ENCODE data around the gene SALL2. TPM values are rescaled to one million over a fixed set of nuclear protein-coding genes. Genes with fewer than 3 reads are reported as not detected.
"Not testable (repeated sequence)": the region's sequence is repeated elsewhere in the genome, so short reads cannot be mapped to it uniquely, and the experiment has no call there.

The SALL2 gene
- polyA plus RNA-seq, 1 experiment: 7.2 TPM

DNA sequence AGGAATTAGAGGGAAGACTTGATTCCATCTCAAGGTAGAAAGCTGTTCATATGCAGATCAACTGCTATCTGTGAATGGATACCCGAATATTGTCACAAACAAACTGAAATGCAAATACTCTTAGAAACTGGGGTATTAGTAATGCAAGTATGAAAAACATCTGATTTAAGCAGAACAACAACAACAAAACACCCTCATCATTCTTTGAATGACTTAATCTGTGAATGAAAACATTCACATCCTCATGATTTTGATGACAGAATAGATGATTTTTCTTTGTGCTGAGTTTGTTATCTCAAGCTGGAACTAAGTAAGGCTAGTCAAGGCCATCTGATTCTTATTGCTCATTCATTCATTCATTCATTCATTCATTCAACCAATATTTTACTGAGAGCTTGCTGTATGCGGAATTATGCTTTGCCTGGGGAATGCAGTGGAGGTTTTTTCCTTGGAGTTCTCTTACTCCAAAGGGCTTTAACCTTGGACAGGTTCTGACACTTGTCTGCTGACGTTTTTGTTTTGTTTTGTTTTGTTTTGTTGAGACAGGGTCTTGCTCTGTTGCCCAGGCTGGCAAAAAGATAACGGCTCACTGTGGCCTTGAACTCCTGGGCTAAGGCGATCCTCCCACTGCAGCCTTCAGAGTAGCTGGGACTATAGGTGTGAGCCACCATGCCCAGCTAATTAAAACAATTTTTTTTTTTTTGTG lies 30.4 kb upstream of the SALL2 start:
- H3K4me3 ChIP-seq (ENCODE audit: low read depth, low read length): no peak overlapping the region
- CTCF ChIA-PET: interaction anchor here (0.7 to 3.2 kb wide), 7 partner anchors 19 to 80 kb away, joined by 3 to 19 read pairs (median 4); partner anchors contain the start of gene METTL3

DNA sequence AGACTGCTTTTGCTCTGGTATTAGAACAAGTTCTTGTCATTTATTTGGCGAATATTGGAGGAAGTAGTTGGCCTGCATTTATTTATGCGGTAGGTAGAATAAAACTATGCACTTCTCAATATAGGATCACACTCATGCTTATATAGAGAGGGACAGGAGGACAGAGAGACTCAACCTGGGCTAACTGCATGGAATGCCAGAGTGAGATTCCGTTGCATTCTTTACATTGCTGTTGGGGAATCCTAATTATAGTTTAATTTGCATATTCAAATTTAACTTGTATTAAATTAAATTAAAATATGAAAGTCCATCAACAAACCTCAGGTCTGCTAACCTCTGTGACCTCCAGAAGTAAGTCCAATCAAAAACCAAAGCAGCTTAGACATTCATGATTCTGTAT lies 27.1 kb upstream of the SALL2 start:
- ChIA-PET POLR2A (no interaction called here), CTCF (no interaction called here)
- TF ChIP-seq, protein P1, sequence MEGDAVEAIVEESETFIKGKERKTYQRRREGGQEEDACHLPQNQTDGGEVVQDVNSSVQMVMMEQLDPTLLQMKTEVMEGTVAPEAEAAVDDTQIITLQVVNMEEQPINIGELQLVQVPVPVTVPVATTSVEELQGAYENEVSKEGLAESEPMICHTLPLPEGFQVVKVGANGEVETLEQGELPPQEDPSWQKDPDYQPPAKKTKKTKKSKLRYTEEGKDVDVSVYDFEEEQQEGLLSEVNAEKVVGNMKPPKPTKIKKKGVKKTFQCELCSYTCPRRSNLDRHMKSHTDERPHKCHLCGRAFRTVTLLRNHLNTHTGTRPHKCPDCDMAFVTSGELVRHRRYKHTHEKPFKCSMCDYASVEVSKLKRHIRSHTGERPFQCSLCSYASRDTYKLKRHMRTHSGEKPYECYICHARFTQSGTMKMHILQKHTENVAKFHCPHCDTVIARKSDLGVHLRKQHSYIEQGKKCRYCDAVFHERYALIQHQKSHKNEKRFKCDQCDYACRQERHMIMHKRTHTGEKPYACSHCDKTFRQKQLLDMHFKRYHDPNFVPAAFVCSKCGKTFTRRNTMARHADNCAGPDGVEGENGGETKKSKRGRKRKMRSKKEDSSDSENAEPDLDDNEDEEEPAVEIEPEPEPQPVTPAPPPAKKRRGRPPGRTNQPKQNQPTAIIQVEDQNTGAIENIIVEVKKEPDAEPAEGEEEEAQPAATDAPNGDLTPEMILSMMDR (IDR thresholded peaks at IDR 0.05; ENCODE audit: insufficient read depth, low read depth, low read length): no peak
- Histone ChIP-seq H3K36me3 (ENCODE audit: control insufficient read depth, insufficient read depth, low read length) (no peaks in the 10 kb centered on the region), H3K27me3 (ENCODE audit: control insufficient read depth, insufficient read depth, low read length) (no peaks in the 10 kb centered on the region), H3K4me3 (ENCODE audit: low read depth, low read length) (no peak overlapping the region)
- no peak for DNase-seq (ENCODE audit: low read depth)

More for the DNA sequence above, 30.4 kb upstream of the SALL2 start:
- no peaks in the 10 kb centered on the region for H3K36me3 ChIP-seq (ENCODE audit: control insufficient read depth, insufficient read depth, low read length)
- POLR2A ChIA-PET: no interaction called here
- H3K27me3 ChIP-seq (ENCODE audit: control insufficient read depth, insufficient read depth, low read length): no peaks in the 10 kb centered on the region
- TF ChIP-seq, protein P1 (IDR thresholded peaks at IDR 0.05; ENCODE audit: insufficient read depth, low read depth, low read length): no peak
- DNase-seq (ENCODE audit: low read depth): no peak

DNA sequence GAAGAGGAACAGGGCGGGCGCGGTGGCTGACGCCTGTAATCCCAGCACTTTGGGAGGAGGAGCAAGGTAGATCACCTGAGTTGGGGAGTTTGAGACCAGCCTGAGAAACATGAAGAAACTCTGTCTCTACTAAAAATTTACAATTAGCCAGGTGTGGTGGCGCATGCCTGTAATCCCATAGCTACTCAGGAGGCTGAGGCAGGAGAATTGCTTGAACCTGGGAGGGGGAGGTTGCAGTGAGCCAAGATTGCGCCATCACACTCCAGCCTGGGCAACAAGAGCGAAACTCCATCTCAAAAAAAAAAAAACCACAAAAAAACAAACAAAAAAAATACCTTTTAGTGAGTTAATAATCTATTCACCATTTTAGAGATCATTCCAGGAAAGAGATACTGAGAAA lies 18.4 kb upstream of the SALL2 start:
- H3K36me3 ChIP-seq (ENCODE audit: control insufficient read depth, insufficient read depth, low read length); H3K27me3 ChIP-seq (ENCODE audit: control insufficient read depth, insufficient read depth, low read length); DNase-seq (ENCODE audit: low read depth); CTCF ChIA-PET; H3K4me3 ChIP-seq (ENCODE audit: low read depth, low read length); POLR2A ChIA-PET: not testable (repeated sequence)

DNA sequence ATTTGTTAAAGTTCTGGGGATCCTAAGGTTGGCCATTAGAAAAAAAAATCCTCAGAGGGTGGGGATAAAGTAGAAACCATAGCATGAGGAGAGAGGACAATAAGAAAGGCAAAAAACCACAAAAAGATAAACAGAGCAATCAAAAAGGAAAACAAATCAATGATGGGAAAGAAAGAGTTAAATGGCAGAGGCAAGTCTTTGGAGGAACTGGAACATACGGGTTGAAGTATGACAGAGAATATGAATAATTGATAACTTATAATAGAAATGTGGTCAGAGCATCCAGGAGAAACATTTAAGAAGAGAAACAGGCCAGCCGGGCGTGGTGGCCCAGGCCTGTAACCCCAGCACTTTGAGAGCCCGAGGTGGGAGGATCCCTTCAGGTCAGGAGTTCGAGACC lies 17.8 kb upstream of the SALL2 start:
- H3K4me3 ChIP-seq (ENCODE audit: low read depth, low read length): no peak overlapping the region
- peaks cover 3% of the 10 kb centered on the region; the same call in 1 of the 2 replicates for H3K27me3 ChIP-seq (ENCODE audit: control insufficient read depth, insufficient read depth, low read length)
- POLR2A ChIA-PET: no interaction called here
- TF ChIP-seq, protein P1 (IDR thresholded peaks at IDR 0.05; ENCODE audit: insufficient read depth, low read depth, low read length): no peak
- CTCF ChIA-PET: no interaction called here
- no peaks in the 10 kb centered on the region for H3K36me3 ChIP-seq (ENCODE audit: control insufficient read depth, insufficient read depth, low read length)
- DNase-seq (ENCODE audit: low read depth): no peak

DNA sequence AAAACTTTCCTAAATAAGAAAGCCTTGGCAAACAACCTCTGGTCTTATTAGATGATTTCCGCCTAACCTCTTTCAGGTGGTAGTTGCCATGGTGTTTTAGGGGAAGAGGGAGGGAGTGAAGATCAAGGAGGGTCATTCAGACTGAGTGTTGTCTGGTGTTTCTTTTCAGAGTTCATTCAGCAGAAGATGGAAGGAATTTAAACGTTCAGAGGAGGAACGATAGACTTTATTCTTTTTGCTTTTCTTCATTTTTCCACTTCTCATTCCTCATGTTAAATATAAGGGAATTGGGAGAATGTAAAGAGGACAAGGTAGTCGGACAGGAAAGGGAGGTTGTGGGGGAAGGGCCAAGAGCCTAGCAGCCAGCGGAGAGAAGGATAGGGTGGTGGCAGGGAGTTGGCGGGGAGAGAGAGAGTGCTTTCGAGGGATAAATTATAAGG lies 17.4 kb upstream of the SALL2 start:
- POLR2A ChIA-PET: no interaction called here
- CTCF ChIA-PET: no interaction called here
- TF ChIP-seq, protein P1 (IDR thresholded peaks at IDR 0.05; ENCODE audit: insufficient read depth, low read depth, low read length): no peak
- no peaks in the 10 kb centered on the region for H3K36me3 ChIP-seq (ENCODE audit: control insufficient read depth, insufficient read depth, low read length)
- no peak for DNase-seq (ENCODE audit: low read depth)
- H3K4me3 ChIP-seq (ENCODE audit: low read depth, low read length): no peak overlapping the region
- H3K27me3 ChIP-seq (ENCODE audit: control insufficient read depth, insufficient read depth, low read length): peaks cover 4% of the 10 kb centered on the region; the same call in 1 of the 2 replicates
